ENCODE measurements around the gene ZFP92. TPM values are rescaled to one million over a fixed set of nuclear protein-coding genes. Genes with fewer than 3 reads are reported as not detected.

Gene ZFP92
- polyA plus RNA-seq, 2 donors, result 0.04 to 0.05 TPM

- 66 to 75% methylated on average over 23 of the region's 23 CpGs for WGBS, 2 donors
These were observed 1.8 kb downstream of the ZFP92 start for GRCh38 chrX:153412746-153413720.

GRCh38 chrX:153413731-153414130 is 2.5 kb downstream of the ZFP92 start:
- Histone ChIP-seq H3K27me3 (ENCODE audit: control insufficient read depth in 1 of 2, insufficient read depth in 2 of 2, low read length in 2 of 2) (peaks cover 0 to 12% of the 10 kb centered on the region in 2 donors), H3K27ac (ENCODE audit: low read depth in 2 of 2, low read length in 1 of 2) (no peak overlapping the region), H3K4me1 (ENCODE audit: control insufficient read depth in 2 of 2, insufficient read depth in 2 of 2, low read length in 1 of 2) (no peaks in the 10 kb centered on the region), H3K36me3 (ENCODE audit: control insufficient read depth in 2 of 2, insufficient read depth in 2 of 2, low read length in 1 of 2) (no peaks in the 10 kb centered on the region), H3K4me3 (ENCODE audit: low read depth in 1 of 2, low read length in 2 of 2) (no peak overlapping the region), H3K9me3 (ENCODE audit: control insufficient read depth in 2 of 2, insufficient read depth in 1 of 2, low read depth in 1 of 2, low read length in 1 of 2) (peaks cover 0 to 4% of the 10 kb centered on the region in 2 donors)
- WGBS, 2 donors, result 84 to 89% methylated on average over 11 of the region's 11 CpGs

More at GRCh38 chrX:153412746-153413720, 1.8 kb downstream of the ZFP92 start:
- peaks cover 0 to 12% of the 10 kb centered on the region in 2 donors for H3K27me3 ChIP-seq (ENCODE audit: control insufficient read depth in 1 of 2, insufficient read depth in 2 of 2, low read length in 2 of 2)
- H3K27ac ChIP-seq (ENCODE audit: low read depth in 2 of 2, low read length in 1 of 2), result no peak overlapping the region
- H3K9me3 ChIP-seq (ENCODE audit: control insufficient read depth in 2 of 2, insufficient read depth in 1 of 2, low read depth in 1 of 2, low read length in 1 of 2), result peaks cover 0 to 4% of the 10 kb centered on the region in 2 donors
- peaks cover 0 to 2% of the 10 kb centered on the region in 2 donors for H3K4me1 ChIP-seq (ENCODE audit: control insufficient read depth in 2 of 2, insufficient read depth in 2 of 2, low read length in 1 of 2)
- no peaks in the 10 kb centered on the region for H3K36me3 ChIP-seq (ENCODE audit: control insufficient read depth in 2 of 2, insufficient read depth in 2 of 2, low read length in 1 of 2)
- H3K4me3 ChIP-seq (ENCODE audit: low read depth in 1 of 2, low read length in 2 of 2), result no peak overlapping the region

- Histone ChIP-seq H3K4me1 (ENCODE audit: control insufficient read depth in 2 of 2, insufficient read depth in 2 of 2, low read length in 1 of 2) (no peaks in the 10 kb centered on the region), H3K36me3 (ENCODE audit: control insufficient read depth in 2 of 2, insufficient read depth in 2 of 2, low read length in 1 of 2) (no peaks in the 10 kb centered on the region), H3K4me3 (ENCODE audit: low read depth in 1 of 2, low read length in 2 of 2) (no peak overlapping the region), H3K9me3 (ENCODE audit: control insufficient read depth in 2 of 2, insufficient read depth in 1 of 2, low read depth in 1 of 2, low read length in 1 of 2) (peaks cover 0 to 4% of the 10 kb centered on the region in 2 donors), H3K27me3 (ENCODE audit: control insufficient read depth in 1 of 2, insufficient read depth in 2 of 2, low read length in 2 of 2) (peaks cover 0 to 12% of the 10 kb centered on the region in 2 donors), H3K27ac (ENCODE audit: low read depth in 2 of 2, low read length in 1 of 2) (no peak overlapping the region)
- 67 to 70% methylated on average over 9 of the region's 9 CpGs for WGBS, 2 donors
These were observed 3.7 kb downstream of the ZFP92 start for GRCh38 chrX:153414856-153415510.

GRCh38 chrX:153416781-153417450 is 5.6 kb downstream of the ZFP92 start:
- H3K27me3 ChIP-seq (ENCODE audit: control insufficient read depth in 1 of 2, insufficient read depth in 2 of 2, low read length in 2 of 2), result peaks cover 0 to 12% of the 10 kb centered on the region in 2 donors
- H3K4me1 ChIP-seq (ENCODE audit: control insufficient read depth in 2 of 2, insufficient read depth in 2 of 2, low read length in 1 of 2), result no peaks in the 10 kb centered on the region
- H3K9me3 ChIP-seq (ENCODE audit: control insufficient read depth in 2 of 2, insufficient read depth in 1 of 2, low read depth in 1 of 2, low read length in 1 of 2), result no peaks in the 10 kb centered on the region
- no peak overlapping the region for H3K27ac ChIP-seq (ENCODE audit: low read depth in 2 of 2, low read length in 1 of 2)
- H3K36me3 ChIP-seq (ENCODE audit: control insufficient read depth in 2 of 2, insufficient read depth in 2 of 2, low read length in 1 of 2), result no peaks in the 10 kb centered on the region
- WGBS, 2 donors, result 50 to 56% methylated on average over 12 of the region's 12 CpGs
- no peak overlapping the region for H3K4me3 ChIP-seq (ENCODE audit: low read depth in 1 of 2, low read length in 2 of 2)

- Histone ChIP-seq H3K27ac (ENCODE audit: low read depth in 2 of 2, low read length in 1 of 2) (no peak overlapping the region), H3K4me1 (ENCODE audit: control insufficient read depth in 2 of 2, insufficient read depth in 2 of 2, low read length in 1 of 2) (no peaks in the 10 kb centered on the region), H3K27me3 (ENCODE audit: control insufficient read depth in 1 of 2, insufficient read depth in 2 of 2, low read length in 2 of 2) (peaks cover 0 to 12% of the 10 kb centered on the region in 2 donors)
These were observed 6.4 kb downstream of the ZFP92 start for GRCh38 chrX:153417637-153418036.

GRCh38 chrX:153420851-153421599 is 9.8 kb downstream of the ZFP92 start:
- WGBS, 2 donors, result 94 to 95% methylated on average over 73 to 91 of the region's 91 CpGs
- no peak overlapping the region for H3K4me3 ChIP-seq (ENCODE audit: low read depth in 1 of 2, low read length in 2 of 2)
- no peaks in the 10 kb centered on the region for H3K36me3 ChIP-seq (ENCODE audit: control insufficient read depth in 2 of 2, insufficient read depth in 2 of 2, low read length in 1 of 2)
- H3K27me3 ChIP-seq (ENCODE audit: control insufficient read depth in 1 of 2, insufficient read depth in 2 of 2, low read length in 2 of 2), result peaks cover 0 to 7% of the 10 kb centered on the region in 2 donors
- H3K27ac ChIP-seq (ENCODE audit: low read depth in 2 of 2, low read length in 1 of 2), result no peak overlapping the region
- no peaks in the 10 kb centered on the region for H3K4me1 ChIP-seq (ENCODE audit: control insufficient read depth in 2 of 2, insufficient read depth in 2 of 2, low read length in 1 of 2)
- no peaks in the 10 kb centered on the region for H3K9me3 ChIP-seq (ENCODE audit: control insufficient read depth in 2 of 2, insufficient read depth in 1 of 2, low read depth in 1 of 2, low read length in 1 of 2)

More at GRCh38 chrX:153417637-153418036, 6.4 kb downstream of the ZFP92 start:
- no peak overlapping the region for H3K4me3 ChIP-seq (ENCODE audit: low read depth in 1 of 2, low read length in 2 of 2)
- H3K9me3 ChIP-seq (ENCODE audit: control insufficient read depth in 2 of 2, insufficient read depth in 1 of 2, low read depth in 1 of 2, low read length in 1 of 2), result no peaks in the 10 kb centered on the region
- 87 to 92% methylated on average over 8 of the region's 8 CpGs for WGBS, 2 donors
- H3K36me3 ChIP-seq (ENCODE audit: control insufficient read depth in 2 of 2, insufficient read depth in 2 of 2, low read length in 1 of 2), result no peaks in the 10 kb centered on the region

GRCh38 chrX:153421856-153422255 is 10.6 kb downstream of the ZFP92 start:
- no peak overlapping the region for H3K4me3 ChIP-seq (ENCODE audit: low read depth in 1 of 2, low read length in 2 of 2)
- H3K27me3 ChIP-seq (ENCODE audit: control insufficient read depth in 1 of 2, insufficient read depth in 2 of 2, low read length in 2 of 2), result peaks cover 0 to 1% of the 10 kb centered on the region in 2 donors
- H3K27ac ChIP-seq (ENCODE audit: low read depth in 2 of 2, low read length in 1 of 2), result no peak overlapping the region
- H3K4me1 ChIP-seq (ENCODE audit: control insufficient read depth in 2 of 2, insufficient read depth in 2 of 2, low read length in 1 of 2), result no peaks in the 10 kb centered on the region
- no peaks in the 10 kb centered on the region for H3K36me3 ChIP-seq (ENCODE audit: control insufficient read depth in 2 of 2, insufficient read depth in 2 of 2, low read length in 1 of 2)
- no peaks in the 10 kb centered on the region for H3K9me3 ChIP-seq (ENCODE audit: control insufficient read depth in 2 of 2, insufficient read depth in 1 of 2, low read depth in 1 of 2, low read length in 1 of 2)
- 91% methylated on average over 18 of the region's 18 CpGs for WGBS, 2 donors

GRCh38 chrX:153423652-153424051 is 12.4 kb downstream of the ZFP92 start:
- peaks cover 0 to 3% of the 10 kb centered on the region in 2 donors for H3K9me3 ChIP-seq (ENCODE audit: control insufficient read depth in 2 of 2, insufficient read depth in 1 of 2, low read depth in 1 of 2, low read length in 1 of 2)
- H3K27ac ChIP-seq (ENCODE audit: low read depth in 2 of 2, low read length in 1 of 2), result no peak overlapping the region
- H3K4me1 ChIP-seq (ENCODE audit: control insufficient read depth in 2 of 2, insufficient read depth in 2 of 2, low read length in 1 of 2), result no peaks in the 10 kb centered on the region
- 82 to 86% methylated on average over 8 of the region's 8 CpGs for WGBS, 2 donors
- no peaks in the 10 kb centered on the region for H3K36me3 ChIP-seq (ENCODE audit: control insufficient read depth in 2 of 2, insufficient read depth in 2 of 2, low read length in 1 of 2)
- H3K27me3 ChIP-seq (ENCODE audit: control insufficient read depth in 1 of 2, insufficient read depth in 2 of 2, low read length in 2 of 2), result peaks cover 0 to 3% of the 10 kb centered on the region in 2 donors
- no peak overlapping the region for H3K4me3 ChIP-seq (ENCODE audit: low read depth in 1 of 2, low read length in 2 of 2)

- Histone ChIP-seq H3K27me3 (ENCODE audit: control insufficient read depth in 1 of 2, insufficient read depth in 2 of 2, low read length in 2 of 2) (peaks cover 0 to 4% of the 10 kb centered on the region in 2 donors), H3K27ac (ENCODE audit: low read depth in 2 of 2, low read length in 1 of 2) (no peak overlapping the region), H3K9me3 (ENCODE audit: control insufficient read depth in 2 of 2, insufficient read depth in 1 of 2, low read depth in 1 of 2, low read length in 1 of 2) (peaks cover 0 to 3% of the 10 kb centered on the region in 2 donors), H3K4me3 (ENCODE audit: low read depth in 1 of 2, low read length in 2 of 2) (no peak overlapping the region), H3K36me3 (ENCODE audit: control insufficient read depth in 2 of 2, insufficient read depth in 2 of 2, low read length in 1 of 2) (no peaks in the 10 kb centered on the region), H3K4me1 (ENCODE audit: control insufficient read depth in 2 of 2, insufficient read depth in 2 of 2, low read length in 1 of 2) (no peaks in the 10 kb centered on the region)
- WGBS, 2 donors, result 78 to 93% methylated on average over 3 of the region's 3 CpGs
These were observed 14.9 kb downstream of the ZFP92 start for GRCh38 chrX:153426204-153426603.
